ENCODE data around the gene PCED1A.
"Not testable (repeated sequence)": the region's sequence is repeated elsewhere in the genome, so short reads cannot be mapped to it uniquely, and the experiment has no call there.

DNA sequence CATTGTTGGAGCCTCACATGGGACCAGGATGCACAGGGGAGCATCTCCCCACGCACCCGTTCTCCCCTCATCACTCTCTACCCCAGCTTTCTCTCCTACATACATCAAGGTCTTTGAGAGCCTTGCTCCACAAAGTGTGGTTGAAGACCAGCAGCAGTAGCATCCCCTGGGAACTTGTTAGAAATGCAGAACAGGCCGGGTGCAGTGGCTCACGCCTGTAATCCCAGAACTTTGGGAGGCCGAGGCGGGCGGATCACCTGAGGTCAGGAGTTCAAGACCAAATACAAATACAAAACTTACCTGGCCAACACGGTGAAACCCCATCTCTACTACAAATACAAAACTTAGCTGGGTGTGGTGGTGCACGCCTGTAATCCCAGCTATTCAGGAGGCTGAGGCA lies 32.5 kb downstream of the PCED1A start:
- TF ChIP-seq, protein P1, sequence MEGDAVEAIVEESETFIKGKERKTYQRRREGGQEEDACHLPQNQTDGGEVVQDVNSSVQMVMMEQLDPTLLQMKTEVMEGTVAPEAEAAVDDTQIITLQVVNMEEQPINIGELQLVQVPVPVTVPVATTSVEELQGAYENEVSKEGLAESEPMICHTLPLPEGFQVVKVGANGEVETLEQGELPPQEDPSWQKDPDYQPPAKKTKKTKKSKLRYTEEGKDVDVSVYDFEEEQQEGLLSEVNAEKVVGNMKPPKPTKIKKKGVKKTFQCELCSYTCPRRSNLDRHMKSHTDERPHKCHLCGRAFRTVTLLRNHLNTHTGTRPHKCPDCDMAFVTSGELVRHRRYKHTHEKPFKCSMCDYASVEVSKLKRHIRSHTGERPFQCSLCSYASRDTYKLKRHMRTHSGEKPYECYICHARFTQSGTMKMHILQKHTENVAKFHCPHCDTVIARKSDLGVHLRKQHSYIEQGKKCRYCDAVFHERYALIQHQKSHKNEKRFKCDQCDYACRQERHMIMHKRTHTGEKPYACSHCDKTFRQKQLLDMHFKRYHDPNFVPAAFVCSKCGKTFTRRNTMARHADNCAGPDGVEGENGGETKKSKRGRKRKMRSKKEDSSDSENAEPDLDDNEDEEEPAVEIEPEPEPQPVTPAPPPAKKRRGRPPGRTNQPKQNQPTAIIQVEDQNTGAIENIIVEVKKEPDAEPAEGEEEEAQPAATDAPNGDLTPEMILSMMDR (IDR thresholded peaks at IDR 0.05; ENCODE audit: low read depth, low read length), result not testable (repeated sequence)
- TF ChIP-seq MYC (IDR thresholded peaks at IDR 0.05; ENCODE audit: low read depth, low read length); POLR2A (IDR thresholded peaks at IDR 0.05; ENCODE audit: extremely low read depth, insufficient read length): not testable (repeated sequence)

All from NB4 (cell line).